CD4-positive, alpha-beta T cell treated with Interleukin-6 at 100 ng/mL for 8 hours (primary cell): Measurements from ENCODE around the gene ADAMTS2.

Source experiments
- DNase-seq: peaks from one replicate; pipeline ENCODE4 v3.0.0-alpha.2; 2020; ENCODE audit warnings: mixed read lengths, low spot score

The ADAMTS2 gene

DNA sequence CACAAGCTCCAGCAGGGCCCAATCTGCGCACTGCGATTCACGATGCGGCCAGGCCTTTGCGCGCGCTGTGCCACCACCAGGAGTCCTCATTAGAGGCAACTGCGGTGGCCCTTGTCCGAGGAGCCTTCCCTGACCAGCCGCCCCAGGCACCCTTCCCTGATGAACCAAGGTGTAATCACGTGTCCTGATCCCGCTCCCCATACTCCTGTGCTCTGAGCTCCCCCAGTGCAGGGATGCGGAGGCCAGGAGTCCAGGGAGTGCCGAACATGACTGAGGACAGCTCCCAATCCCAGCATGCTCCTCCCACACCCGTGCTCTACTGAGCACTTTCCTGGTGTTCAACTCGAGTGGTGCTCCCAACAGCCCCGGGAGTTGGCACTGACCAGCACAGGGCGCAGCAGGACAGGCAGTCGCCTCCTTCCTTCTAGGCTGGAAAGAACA, 150.3 kb downstream of the ADAMTS2 start:
- DNase-seq = no peak

DNA sequence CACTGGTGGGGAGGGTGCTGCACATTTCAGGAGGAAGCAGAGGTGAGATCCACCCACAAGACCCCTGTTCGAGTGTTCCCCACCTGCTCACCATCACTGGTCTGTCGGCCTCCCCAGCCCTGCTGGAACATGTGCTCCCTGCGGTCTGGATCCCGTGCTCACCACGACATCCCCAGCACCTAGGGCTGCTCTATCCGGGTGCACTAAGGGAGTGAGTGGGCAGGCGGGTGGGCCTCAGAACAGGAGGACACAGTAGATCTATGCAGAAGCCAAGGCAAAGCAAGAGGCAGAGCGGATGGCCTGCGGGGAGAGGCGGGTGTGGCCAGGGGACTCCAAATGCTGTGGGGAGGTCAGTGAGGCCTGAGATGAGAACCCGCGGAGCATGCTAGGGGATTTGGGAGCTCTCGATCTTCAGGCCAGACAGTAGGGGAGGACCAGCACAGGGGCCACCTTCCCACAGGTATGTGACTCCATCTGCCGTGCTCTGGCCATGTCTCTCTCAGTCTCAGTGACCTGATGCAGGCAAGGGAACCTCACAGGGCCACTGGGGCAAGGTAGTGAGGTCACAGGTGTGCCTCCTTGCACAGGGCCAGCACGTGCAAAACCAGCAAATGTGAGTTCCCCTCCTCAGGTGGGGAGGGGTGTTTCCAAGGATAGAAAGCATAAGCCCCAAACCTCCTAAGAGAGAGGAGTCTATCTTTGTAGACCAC, 150.9 kb downstream of the ADAMTS2 start:
- no peak for DNase-seq

DNA sequence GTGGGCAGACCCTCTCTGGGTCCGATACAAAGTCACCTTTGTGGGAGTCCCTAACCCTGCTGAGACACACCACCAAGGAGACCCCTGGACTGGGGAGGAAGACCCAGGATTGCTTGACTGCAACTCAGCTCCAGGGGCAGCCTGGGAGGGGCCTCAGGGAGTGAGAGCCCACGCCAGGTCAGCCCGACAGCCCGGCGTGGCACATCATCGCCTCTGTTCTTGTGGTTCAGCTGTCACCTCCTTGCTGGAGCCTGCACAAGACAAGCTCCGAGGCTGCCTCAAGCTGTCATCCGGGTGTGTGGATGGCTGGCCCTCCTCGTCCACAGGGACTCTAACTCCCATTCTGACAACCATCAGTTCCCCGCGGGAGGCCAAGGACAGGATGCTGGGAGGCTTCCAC, 151.5 kb downstream of the ADAMTS2 start:
- DNase-seq = no peak

DNA sequence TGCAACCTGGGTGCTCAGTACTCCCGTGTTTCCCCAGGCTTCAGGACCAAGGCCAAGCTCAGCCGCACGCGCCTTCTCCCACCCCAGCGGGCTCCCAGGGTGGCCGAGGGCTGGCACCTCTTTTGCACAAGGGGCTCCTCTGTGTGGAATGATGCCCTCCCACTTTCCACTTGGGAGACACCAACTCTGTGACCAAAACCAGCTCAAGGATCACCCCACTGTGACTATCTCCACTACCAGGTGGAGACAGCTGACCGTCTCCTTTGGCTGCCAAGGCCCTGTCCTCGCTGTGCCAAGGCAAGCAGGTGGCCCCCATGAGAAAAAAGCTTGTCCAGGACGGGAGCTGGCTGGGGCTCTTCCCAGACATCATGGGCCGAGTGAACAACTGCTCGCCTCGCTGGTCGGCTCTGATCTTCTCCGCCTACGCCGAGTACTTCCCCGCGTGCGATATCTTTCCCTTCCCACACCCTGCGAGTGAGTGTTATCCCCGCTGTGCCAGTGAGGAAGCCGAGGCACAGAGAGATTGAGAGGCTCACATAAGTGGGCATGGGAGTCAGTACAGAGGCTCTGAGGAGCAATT, 152.3 kb downstream of the ADAMTS2 start:
- DNase-seq = no peak

DNA sequence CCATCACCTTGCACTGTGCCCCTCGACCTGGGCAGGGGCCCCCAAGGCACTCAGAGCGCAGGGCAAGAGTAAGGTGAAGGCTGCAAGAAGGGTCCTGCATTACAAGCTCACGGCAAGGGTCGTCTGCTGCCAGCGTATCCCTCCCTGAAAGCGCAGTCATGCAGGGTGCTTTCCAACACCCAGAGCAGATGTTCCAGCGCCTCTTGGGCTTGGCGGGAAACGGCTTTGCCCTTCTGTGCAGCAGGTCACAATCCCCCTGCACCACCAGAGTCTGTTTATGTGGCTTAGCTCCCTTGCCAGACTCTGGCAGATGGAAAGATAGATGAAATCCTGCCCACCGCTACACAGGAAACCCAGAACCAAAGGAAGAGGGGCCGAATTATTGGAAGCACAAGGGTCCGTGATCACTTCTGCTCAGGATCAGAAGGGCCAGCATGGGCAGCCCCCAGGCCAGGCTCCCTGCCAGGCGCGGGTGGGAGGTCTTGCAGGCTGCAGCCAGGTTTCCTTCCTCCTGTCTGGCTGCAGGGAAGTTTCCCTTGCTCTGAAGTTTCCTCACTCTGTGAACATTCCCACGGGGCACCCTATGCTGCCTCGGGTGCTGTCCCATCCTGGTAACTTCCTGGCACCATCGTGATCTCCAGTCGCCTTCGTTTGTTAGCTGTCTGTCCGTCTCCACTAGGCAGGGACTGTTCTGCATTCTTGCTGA, 152.9 kb downstream of the ADAMTS2 start:
- no peak for DNase-seq

DNA sequence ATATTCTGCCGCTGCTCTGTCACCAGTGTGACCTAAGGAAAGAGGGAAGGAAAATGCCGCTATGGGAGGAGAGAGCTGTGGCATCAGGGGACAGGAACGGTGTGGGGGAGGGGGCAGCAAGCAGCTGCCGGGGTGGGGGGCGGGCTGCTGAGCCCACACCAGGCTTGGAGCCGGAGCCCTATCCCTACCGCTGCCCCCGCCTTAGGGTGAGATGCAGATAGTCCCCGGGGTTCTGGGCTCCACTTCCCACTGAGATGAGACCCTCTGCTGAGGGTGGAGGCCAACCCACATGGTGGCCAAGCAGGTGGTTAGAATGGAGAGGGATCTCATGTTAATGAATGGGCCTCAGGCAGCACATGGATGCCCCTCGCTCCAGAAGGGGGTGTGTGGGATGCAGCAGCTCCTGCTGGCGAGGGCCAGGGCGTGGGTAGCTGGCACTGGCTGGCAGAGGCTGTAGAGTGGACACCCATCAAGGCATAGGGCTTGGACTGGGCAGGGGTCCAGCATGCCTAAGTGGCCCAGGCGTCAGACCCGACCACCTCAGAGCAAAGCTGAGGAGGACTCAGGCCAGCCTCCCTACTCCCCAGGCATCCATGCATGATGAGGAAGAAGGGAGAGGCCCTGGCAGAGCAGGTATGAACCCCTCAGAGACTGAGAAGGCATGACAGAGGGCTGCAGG, 153.6 kb downstream of the ADAMTS2 start:
- no peak for DNase-seq

DNA sequence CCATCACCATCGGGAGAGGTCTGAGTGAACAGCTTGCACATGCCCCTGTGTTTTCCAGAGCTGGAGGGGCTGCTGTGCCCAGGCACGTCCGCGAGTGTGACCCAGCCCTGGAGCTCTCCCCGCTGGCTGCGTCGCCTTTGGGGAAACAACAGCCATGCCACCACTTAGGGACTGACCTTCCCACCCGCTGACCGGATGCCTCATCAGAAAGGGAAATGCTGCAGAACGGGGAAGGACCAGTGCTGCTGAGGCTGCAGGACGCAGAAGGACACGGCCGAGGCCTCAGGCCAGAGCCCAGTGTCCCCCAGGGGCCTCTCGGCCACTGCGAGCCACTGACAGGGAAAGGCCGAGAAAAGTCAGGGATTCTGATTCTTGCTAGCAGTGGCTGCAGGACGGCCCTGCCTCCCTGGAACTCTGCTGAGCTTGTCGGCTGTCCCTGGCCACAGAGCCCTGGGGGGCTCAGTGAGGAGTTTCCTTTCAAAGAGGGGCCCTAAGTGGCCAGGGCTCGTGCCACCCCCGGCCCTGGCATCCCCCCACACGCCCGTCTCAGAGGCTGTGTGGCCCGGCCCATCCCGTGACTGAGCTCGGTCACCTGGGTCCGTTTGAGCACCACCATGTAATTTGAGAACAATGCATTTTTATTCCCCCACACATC, 154.3 kb downstream of the ADAMTS2 start:
- DNase-seq = no peak

DNA sequence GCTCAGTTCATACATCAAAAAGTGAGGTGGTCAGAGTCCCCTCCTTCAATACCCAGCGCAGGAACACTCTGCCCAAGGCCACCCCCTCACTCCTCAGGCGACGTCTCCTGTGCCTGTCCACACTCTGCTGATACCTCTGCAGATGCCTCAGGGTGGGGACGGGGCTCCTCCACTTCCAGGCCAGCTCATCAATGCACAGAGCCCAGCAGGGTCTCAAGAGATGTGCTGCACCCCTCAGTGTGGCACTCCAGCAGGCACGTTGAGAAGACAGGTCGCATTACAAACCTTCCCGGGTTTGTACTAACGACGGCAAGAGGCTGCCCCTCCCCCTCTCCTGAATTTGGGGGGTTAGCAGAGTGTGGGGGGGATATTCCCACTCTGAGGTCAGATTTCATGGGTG, 156.6 kb downstream of the ADAMTS2 start:
- no peak for DNase-seq

DNA sequence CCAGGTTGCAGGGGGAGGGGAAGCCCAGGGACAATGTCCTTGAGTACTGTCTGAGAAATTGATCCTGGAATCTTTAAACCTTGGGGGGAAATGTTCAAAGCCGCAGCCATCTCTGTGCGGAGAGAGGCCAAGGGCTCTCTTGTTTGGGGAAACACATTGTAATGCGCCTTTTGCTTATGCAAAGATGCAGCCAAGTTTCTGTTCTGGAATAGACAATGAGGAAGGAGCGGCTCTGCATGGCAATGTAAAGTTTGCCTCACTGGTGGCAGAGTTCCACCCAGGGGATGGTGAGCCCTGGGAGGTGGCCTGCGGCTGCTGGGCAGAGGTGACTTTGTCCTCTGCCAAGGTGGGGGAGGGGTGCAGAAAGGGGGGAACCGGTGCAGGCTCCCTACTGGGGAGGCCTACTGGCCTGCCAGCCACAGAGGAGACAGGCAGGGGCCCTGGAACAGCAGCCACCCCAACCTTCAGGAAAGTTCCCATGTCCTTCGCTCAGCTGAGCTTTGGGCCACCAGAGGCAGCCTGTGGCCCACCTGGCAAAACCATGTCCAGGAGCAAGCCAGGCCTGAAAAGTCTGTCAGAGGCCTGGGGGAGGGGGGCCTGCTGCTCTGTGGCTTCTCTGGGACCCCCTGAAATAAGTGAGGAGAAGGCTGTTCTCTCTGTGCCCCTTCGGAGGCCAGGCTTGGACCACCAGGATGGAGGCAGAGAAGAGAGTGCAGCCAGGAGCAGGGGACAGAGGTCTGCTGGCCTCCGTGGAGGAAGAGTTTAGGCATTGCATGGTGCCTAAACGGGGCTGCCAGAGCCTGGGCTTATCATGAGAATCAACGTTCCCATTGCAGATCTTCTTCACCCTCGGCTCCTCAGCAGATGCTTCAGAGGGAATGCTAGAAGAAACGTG, 157.3 kb downstream of the ADAMTS2 start:
- no peak for DNase-seq

DNA sequence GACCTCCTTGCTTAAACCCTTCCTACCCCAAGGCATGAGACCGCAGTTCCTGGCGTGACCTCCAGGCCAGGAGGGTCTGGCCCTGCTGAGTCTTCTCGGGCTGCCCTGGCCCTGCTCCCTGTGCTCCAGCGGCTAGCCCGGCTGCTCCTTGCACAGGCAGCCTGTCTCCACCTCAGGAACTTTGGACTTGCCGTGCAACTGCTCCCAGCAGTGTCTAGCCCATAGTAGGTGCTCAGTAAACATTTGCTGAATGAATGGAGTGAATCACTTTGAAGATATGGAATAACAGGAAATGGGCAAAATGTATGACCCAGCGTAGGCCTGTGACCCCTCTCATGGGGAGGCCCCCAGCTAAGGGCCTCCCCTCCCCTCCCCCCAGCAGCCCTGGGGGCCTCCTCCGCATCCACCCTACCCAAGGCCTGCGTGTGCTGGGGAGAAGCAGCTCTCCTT, 158.0 kb downstream of the ADAMTS2 start:
- DNase-seq = no peak

DNA sequence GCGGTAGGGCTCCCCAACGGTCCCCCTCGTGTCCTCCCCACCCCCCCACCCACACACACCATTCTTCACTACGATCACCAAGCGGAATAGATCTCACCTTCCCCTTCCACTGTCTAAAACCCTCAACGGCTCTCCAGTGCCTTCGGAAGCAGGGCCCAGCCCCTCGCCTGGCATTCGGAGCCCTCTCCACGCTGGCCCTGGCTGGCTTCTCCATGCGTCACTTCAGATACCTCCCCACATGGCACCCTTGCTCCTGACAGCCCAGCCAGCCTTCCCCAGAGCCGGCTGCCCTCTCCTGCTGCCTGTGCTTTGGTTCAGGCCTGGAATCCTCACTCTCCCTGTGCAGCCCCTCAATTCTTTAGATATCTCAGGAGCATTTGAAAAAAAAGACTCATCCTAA, 158.5 kb downstream of the ADAMTS2 start:
- no peak for DNase-seq

DNA sequence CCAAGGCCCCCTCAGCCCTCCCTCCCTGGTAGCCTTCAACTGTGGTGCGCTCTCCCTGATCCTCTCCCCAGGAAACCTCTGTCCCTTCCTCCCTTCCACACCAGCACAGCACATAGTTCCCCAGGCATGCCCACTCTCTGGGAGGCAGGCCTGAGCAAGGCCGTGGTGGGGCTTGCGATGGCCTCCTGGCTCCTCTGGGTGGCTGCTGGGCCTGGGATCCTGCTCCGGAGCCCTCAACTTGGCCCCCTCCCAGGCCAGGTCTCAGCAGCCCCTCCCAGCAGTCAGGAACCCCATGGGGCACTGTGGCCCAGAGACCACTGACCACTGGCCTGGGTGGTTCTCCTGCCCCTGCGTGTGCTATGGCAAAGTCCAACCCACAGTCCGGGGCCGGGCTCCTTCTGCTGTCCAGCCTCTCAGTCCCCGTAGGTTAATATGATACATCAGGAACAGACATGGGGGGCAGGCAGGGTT, 159.3 kb downstream of the ADAMTS2 start:
- no peak for DNase-seq

DNA sequence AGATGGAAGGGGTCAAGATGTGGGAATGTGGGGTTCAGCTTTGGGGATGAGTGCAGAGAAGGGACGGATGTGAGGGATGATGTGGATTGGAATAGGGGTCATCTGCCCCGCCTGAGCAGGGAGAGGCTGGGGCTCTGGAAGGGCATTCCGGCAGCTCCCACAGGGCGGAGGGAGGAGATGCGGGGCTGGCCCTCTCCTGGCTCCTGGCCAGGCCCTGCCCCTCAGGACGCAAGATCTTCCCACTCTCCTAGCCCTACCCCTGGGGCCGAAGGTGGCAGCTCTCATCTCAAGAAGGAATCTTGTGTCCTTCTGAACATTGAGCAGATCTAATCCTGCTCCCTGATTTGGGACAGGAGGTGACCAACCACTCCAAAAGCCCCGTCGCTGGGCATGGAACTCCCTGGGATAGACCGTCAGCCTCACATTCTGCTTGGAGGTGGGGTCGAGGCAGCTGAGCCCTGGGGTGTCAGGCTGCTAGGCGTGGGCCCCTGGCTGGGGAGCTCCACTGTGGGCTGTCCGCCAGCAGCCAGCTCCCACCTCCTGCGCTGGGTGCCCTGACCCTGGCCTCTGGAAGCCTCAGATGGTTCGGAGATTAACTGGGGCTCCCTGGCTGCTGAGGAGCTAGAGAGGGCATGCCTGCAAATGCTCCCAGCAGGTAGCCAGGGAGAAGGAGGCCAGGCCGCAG, 159.9 kb downstream of the ADAMTS2 start:
- DNase-seq = no peak

DNA sequence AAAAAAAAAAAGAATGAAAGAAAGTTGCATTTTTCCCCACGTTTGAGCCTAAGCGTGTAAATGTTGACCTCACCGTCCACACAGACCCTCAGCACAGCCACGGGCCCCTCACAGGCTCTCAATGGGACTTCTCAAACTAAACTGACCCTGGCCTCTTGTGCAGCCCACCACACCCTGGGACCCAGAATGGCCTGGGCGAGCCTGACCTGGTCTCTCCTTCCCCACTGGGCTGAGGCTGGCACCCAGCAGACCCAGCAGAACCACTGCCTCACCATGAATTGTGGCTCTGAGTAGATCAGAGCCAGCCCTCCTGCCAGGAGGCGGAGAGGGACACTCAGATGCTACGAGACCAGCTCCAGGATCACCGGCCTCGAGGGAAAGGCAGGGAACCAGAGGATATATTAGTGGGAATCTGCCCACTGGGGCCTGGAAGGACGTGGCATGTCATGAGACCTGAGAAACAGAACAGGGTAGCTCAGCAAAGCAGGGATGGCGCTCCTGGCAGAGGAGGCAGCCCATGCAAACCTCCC, 160.7 kb downstream of the ADAMTS2 start:
- no peak for DNase-seq

DNA sequence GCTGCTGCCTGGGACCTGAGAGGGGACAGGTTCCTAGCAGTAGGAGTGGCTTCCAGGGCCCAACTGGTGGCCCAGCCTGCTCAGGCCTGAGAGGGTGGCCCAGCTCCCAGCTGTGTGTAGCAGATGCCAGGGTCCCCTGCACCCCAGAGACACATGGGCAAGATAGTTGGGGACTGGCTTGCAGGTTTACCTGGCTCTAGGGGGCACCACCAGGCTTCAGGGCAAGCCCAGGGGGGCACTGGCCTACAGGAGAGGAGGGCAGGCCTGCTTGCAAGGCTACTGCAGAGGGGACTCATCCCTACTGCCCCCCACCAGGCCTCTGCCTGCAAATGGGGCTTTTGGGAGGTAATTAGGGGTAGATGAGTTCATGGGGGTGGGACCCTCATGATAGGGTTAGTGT, 161.8 kb downstream of the ADAMTS2 start:
- DNase-seq = no peak

DNA sequence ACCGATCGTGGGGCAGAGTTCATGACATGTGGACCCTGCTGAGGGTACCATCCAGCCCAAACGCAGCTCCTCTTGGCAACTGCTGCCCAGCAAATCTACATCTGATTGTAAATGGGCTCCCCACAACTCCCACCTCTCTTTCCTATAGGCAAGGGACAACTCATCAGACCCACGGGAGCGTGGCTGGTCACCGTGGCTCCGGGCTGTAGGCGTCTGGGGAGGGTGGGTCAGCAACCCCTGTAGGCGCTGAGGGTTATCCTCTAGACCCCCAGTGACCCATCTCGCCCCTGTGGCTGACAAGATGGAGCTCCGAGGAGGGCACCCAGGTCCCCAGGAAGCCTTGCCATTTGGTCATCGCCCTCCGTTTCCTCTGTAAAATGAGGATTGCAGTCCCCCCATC, 162.7 kb downstream of the ADAMTS2 start:
- DNase-seq = no peak

DNA sequence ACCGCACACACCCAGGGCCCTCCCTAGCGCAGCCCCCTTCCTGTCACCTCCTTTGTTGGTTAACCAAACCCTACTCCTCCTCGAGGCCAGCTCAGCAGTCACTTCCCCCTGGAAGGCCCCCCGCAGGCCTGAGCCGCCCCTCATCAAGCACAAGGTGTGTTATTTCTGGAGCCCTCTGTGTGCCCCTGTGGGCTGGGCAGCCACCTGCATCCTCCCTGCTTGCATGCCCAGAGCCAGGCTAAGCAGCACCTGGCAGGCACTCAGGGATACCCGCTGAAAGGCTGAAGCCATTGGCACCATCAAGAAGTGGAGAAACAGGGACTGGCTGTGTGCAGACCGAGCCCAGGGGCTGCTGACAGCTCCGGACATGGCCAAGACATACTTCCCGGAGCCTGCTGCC, 163.3 kb downstream of the ADAMTS2 start:
- DNase-seq = no peak

DNA sequence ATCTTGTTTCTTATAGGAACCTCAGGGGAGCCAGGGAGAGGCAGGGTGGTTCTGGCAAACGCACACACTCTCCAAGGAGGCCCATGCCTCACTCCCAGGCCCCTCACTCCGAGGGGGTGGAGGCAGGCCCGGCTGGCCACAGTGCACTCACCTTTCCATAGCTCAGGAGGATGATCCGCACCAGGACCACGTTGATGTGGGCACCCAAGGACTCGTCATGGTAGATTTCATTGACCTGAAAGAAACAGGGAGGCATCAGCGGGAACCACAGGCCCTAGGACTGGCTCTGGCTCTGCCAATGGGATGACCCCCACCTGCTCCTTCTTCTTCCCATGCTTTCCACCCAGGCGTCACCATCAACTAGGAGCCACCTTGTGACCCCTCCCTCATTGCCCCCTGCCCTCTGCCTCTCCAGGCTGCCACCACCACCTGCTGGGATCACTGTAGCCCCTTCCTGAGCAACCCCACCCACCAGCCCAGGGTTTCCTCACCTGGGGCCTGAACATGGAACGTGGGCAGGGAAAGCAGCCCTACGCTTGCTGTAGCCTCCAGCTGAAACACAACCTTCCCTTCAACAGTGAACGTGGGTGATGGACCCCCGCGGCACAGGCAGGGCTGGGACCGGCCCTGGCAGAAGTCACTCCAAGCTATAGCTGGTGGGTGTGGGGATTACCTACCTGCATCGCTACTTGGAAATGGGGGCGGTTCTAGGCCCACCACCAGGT, 164.2 kb downstream of the ADAMTS2 start:
- DNase-seq = no peak

DNA sequence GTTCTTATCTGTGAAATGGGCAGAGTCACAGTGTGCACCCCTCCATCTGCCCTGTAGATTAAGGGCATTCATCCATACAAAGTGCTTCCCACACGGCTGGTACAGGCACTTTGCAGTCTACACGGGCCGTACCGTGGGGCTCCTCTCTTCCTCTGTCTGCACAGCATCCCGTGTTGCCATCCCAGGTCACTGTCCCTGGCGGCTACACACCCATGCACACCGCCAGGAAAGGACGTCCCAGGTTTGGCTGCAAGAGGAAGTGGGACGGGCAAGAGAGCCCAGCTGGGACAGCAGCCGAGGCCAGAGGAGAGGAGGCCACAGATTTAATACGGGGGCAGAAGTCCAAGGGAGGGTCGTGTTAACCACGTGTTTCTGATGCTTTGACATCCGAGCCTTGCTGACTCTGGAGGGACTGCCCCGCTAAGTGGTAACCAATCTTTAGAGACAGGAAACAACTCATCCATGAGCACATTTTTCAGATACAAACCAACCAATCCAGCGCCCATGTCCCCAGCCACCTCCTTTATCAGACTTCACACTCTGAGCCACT, 165.1 kb downstream of the ADAMTS2 start:
- DNase-seq = no peak
